ENCODE measurements around the gene DIABLO.

DIABLO gene

DNA sequence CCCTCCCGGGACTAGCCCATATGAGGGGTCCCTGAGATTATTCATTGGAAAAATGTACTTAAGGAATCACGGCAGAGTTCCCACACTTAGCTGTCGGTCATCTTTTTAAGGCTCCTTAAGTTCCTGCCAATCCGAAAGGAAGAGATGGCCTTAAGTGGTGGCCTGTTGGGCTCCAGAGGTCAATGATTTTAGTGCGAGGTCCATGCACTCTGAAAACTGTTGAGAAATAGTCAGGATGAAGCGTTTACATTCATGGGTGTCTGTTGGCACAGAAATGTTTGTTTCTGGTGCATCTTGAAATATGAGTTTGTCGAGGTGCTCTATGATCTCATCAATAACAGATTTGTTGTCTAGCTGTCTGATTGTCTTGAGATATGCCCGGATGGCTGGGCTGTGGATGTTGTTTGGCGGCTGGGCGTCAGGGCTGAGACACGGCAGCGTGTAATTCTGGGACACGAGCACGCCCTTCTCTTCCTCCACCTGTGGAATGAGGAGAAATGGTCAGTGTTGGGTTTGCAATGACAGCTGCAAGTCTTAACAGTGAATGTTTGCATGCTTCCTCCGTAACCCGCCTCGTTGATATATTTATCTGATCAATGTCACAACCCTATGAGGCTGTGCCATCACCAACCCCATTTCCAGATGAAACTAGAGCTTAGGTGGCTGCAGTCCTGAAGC is 53.5 kb downstream of the DIABLO start:
- Histone ChIP-seq H4K20me1 (ENCODE audit: control insufficient read depth, insufficient read depth, low read depth, low read length) (no peaks in the 10 kb centered on the region), H3K4me1 (ENCODE audit: control insufficient read depth, low read length) (no peaks in the 10 kb centered on the region), H3F3A (ENCODE audit: control insufficient read depth, insufficient read depth) (no peaks in the 10 kb centered on the region), H3K4me2 (ENCODE audit: low read length) (no peak overlapping the region), H3K27me3 (ENCODE audit: control insufficient read depth, low read length) (peaks cover 21% of the 10 kb centered on the region), H3K36me3 (ENCODE audit: control insufficient read depth, low read length) (no peaks in the 10 kb centered on the region), H3K9me3 (ENCODE audit: control insufficient read depth, insufficient read depth, low read length) (no peaks in the 10 kb centered on the region), H3K27ac (ENCODE audit: low read depth, low read length) (no peak overlapping the region), H3K9me2 (replicated peaks; ENCODE audit: control insufficient read depth, low read length) (no peaks in the 10 kb centered on the region), H3K4me3 (ENCODE audit: low read length) (no peak overlapping the region), H3K79me2 (ENCODE audit: control insufficient read depth, low read length) (no peaks in the 10 kb centered on the region)
- TF ChIP-seq EZH2phosphoT487 (IDR thresholded peaks at IDR 0.05; ENCODE audit: borderline replicate concordance, low read length) (no peak), CTCF (IDR thresholded peaks at IDR 0.05; ENCODE audit: low read depth, low read length, poor library complexity, severe bottlenecking) (no peak)

DNA sequence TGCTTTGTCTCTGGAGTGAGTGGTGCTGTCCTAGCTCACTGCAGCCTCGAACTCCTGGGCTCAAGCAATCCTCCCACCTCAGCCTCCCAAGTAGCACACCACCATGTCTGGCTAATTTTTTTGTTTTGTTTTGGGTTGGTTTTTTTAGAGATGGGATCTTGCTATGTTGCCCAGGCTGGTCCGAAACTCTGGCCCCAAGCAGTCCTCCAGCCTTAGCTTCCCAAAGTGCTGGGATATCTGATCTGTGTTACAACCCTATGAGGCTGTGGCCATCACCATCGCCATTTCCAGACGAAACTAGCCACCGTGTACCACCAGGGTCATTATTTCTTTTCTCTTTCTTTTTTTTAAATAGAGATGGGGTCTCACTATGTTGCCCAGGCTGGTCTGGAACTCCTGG is 54.5 kb downstream of the DIABLO start:
- no peak overlapping the region for H3K4me3 ChIP-seq (ENCODE audit: low read length)
- H3F3A ChIP-seq (ENCODE audit: control insufficient read depth, insufficient read depth) = no peaks in the 10 kb centered on the region
- no peaks in the 10 kb centered on the region for H3K9me3 ChIP-seq (ENCODE audit: control insufficient read depth, insufficient read depth, low read length)
- H4K20me1 ChIP-seq (ENCODE audit: control insufficient read depth, insufficient read depth, low read depth, low read length) = no peaks in the 10 kb centered on the region
- no peak overlapping the region for H3K27ac ChIP-seq (ENCODE audit: low read depth, low read length)
- no peaks in the 10 kb centered on the region for H3K79me2 ChIP-seq (ENCODE audit: control insufficient read depth, low read length)
- H3K36me3 ChIP-seq (ENCODE audit: control insufficient read depth, low read length) = no peaks in the 10 kb centered on the region
- no peaks in the 10 kb centered on the region for H3K9me2 ChIP-seq (replicated peaks; ENCODE audit: control insufficient read depth, low read length)
- peaks cover 31% of the 10 kb centered on the region for H3K27me3 ChIP-seq (ENCODE audit: control insufficient read depth, low read length)
- H3K4me1 ChIP-seq (ENCODE audit: control insufficient read depth, low read length) = no peaks in the 10 kb centered on the region
- TF ChIP-seq CTCF (IDR thresholded peaks at IDR 0.05; ENCODE audit: low read depth, low read length, poor library complexity, severe bottlenecking) (no peak), EZH2phosphoT487 (IDR thresholded peaks at IDR 0.05; ENCODE audit: borderline replicate concordance, low read length) (no peak)
- no peak overlapping the region for H3K4me2 ChIP-seq (ENCODE audit: low read length)

- Histone ChIP-seq H3K9me2 (replicated peaks; ENCODE audit: control insufficient read depth, low read length) (no peaks in the 10 kb centered on the region), H3K4me1 (ENCODE audit: control insufficient read depth, low read length) (no peaks in the 10 kb centered on the region), H3K4me3 (ENCODE audit: low read length) (no peak overlapping the region), H3K4me2 (ENCODE audit: low read length) (no peak overlapping the region), H3K9me3 (ENCODE audit: control insufficient read depth, insufficient read depth, low read length) (no peaks in the 10 kb centered on the region), H3K27me3 (ENCODE audit: control insufficient read depth, low read length) (peaks cover 30% of the 10 kb centered on the region), H4K20me1 (ENCODE audit: control insufficient read depth, insufficient read depth, low read depth, low read length) (no peaks in the 10 kb centered on the region), H3K36me3 (ENCODE audit: control insufficient read depth, low read length) (no peaks in the 10 kb centered on the region), H3K27ac (ENCODE audit: low read depth, low read length) (no peak overlapping the region), H3F3A (ENCODE audit: control insufficient read depth, insufficient read depth) (no peaks in the 10 kb centered on the region), H3K79me2 (ENCODE audit: control insufficient read depth, low read length) (no peaks in the 10 kb centered on the region)
- TF ChIP-seq CTCF (IDR thresholded peaks at IDR 0.05; ENCODE audit: low read depth, low read length, poor library complexity, severe bottlenecking) (no peak), EZH2phosphoT487 (IDR thresholded peaks at IDR 0.05; ENCODE audit: borderline replicate concordance, low read length) (no peak)
Observed at GRCh38 chr12:122168492-122168891, 57.4 kb downstream of the DIABLO start.

Measured in DOHH2 (cell line).